Loucy (cell line): ENCODE measurements around the gene PARP3.
"Not testable (repeated sequence)": the region's sequence is repeated elsewhere in the genome, so short reads cannot be mapped to it uniquely, and the experiment has no call there.

Source experiments
- H2AFZ ChIP-seq: fragments of 200-600 bp; sonication (generic); 2 replicates; pipeline ENCODE4 v1.6.0; 2016; ENCODE audit warnings: antibody characterized with exemption, mild to moderate bottlenecking, low read length, moderate library complexity
- H3F3A ChIP-seq: fragments of 200-600 bp; 2 replicates; pipeline ENCODE4 v1.6.0; 2016; ENCODE audit warnings: antibody characterized with exemption, low read depth, mild to moderate bottlenecking
- H3K27me3 ChIP-seq: fragments of 200-600 bp; sonication (generic); 2 replicates; pipeline ENCODE4 v1.6.1; 2014; ENCODE audit warnings: low read length, mild to moderate bottlenecking; ENCODE audit not compliant: insufficient read depth, poor library complexity, severe bottlenecking
- H3K36me3 ChIP-seq: fragments of 200-600 bp; sonication (generic); 2 replicates; pipeline ENCODE4 v1.6.1; 2016; ENCODE audit warnings: low read length; ENCODE audit not compliant: insufficient read depth
- H3K4me1 ChIP-seq: fragments of 200-600 bp; sonication (generic); 2 replicates; pipeline ENCODE4 v1.5.1; 2014; ENCODE audit warnings: low read length, mild to moderate bottlenecking; ENCODE audit not compliant: insufficient read depth, poor library complexity, severe bottlenecking
- H3K4me2 ChIP-seq: fragments of 200-600 bp; sonication (generic); 2 replicates; pipeline ENCODE4 v1.6.0; 2014; ENCODE audit warnings: antibody characterized with exemption, low read length, low read depth, mild to moderate bottlenecking; ENCODE audit not compliant: poor library complexity, severe bottlenecking
- H3K4me3 ChIP-seq: fragments of 200-600 bp; sonication (generic); 2 replicates; pipeline ENCODE4 v1.5.1; 2014; ENCODE audit warnings: low read length, mild to moderate bottlenecking, mixed read lengths; ENCODE audit not compliant: poor library complexity, severe bottlenecking
- H3K79me2 ChIP-seq: fragments of 200-600 bp; sonication (generic); 2 replicates; pipeline ENCODE4 v1.6.1; 2014; ENCODE audit warnings: low read length; ENCODE audit not compliant: insufficient read depth
- H3K9ac ChIP-seq: fragments of 200-600 bp; sonication (generic); 2 replicates; pipeline ENCODE4 v1.6.0; 2014; ENCODE audit warnings: mild to moderate bottlenecking, low read depth, low read length, moderate library complexity; ENCODE audit not compliant: poor library complexity, severe bottlenecking
- H3K9me2 ChIP-seq: fragments of 200-600 bp; sonication (generic); replicated peaks from 2 replicates; pipeline ENCODE4 v1.6.1; 2016; ENCODE audit warnings: low read depth, low read length, mixed read lengths
- H3K9me3 ChIP-seq: fragments of 200-600 bp; sonication (generic); 2 replicates; pipeline ENCODE4 v1.6.1; 2014; ENCODE audit warnings: mild to moderate bottlenecking, antibody characterized with exemption, low read length, low read depth; ENCODE audit not compliant: insufficient read depth
- H4K20me1 ChIP-seq: fragments of 200-600 bp; sonication (generic); 2 replicates; pipeline ENCODE4 v1.6.0; 2014; ENCODE audit warnings: antibody characterized with exemption, low read length, mild to moderate bottlenecking; ENCODE audit not compliant: insufficient read depth, poor library complexity, severe bottlenecking
- CTCF ChIP-seq: fragments of 200-600 bp; sonication (generic); conservative IDR thresholded peaks from 2 replicates; pipeline ENCODE4 v1.5.1; 2014; ENCODE audit warnings: mild to moderate bottlenecking, antibody characterized with exemption, low read length
- EZH2phosphoT487 ChIP-seq: fragments of 200-600 bp; IDR thresholded peaks from 2 replicates; pipeline ENCODE4 v1.6.1; 2018; ENCODE audit warnings: antibody characterized with exemption, mild to moderate bottlenecking, moderate library complexity, borderline replicate concordance

The PARP3 gene

GRCh38 chr3:51921081-51921578, 21.0 kb upstream of the PARP3 start:
- no peaks in the 10 kb centered on the region for H3K79me2 ChIP-seq
- no peaks in the 10 kb centered on the region for H3K36me3 ChIP-seq
- H3F3A ChIP-seq: no peaks in the 10 kb centered on the region
- no peaks in the 10 kb centered on the region for H3K9me2 ChIP-seq
- TF ChIP-seq CTCF (no peak), EZH2phosphoT487 (no peak)
- no peak overlapping the region for H3K4me3 ChIP-seq
- H3K4me2 ChIP-seq: no peak overlapping the region
- no peaks in the 10 kb centered on the region for H4K20me1 ChIP-seq
- no peak overlapping the region for H2AFZ ChIP-seq
- no peak overlapping the region for H3K9ac ChIP-seq
- no peaks in the 10 kb centered on the region for H3K27me3 ChIP-seq
- H3K4me1 ChIP-seq: no peaks in the 10 kb centered on the region
- no peaks in the 10 kb centered on the region for H3K9me3 ChIP-seq

GRCh38 chr3:51927061-51927977, 14.8 kb upstream of the PARP3 start:
- H3K9me3 ChIP-seq: no peaks in the 10 kb centered on the region
- TF ChIP-seq EZH2phosphoT487 (no peak), CTCF (no peak)
- H3K9ac ChIP-seq: no peak overlapping the region
- H3K79me2 ChIP-seq: no peaks in the 10 kb centered on the region
- H3K9me2 ChIP-seq: no peaks in the 10 kb centered on the region
- no peaks in the 10 kb centered on the region for H3F3A ChIP-seq
- H2AFZ ChIP-seq: no peak overlapping the region
- H3K4me2 ChIP-seq: no peak overlapping the region
- H3K27me3 ChIP-seq: no peaks in the 10 kb centered on the region
- H3K36me3 ChIP-seq: no peaks in the 10 kb centered on the region
- H3K4me3 ChIP-seq: no peak overlapping the region
- H3K4me1 ChIP-seq: no peaks in the 10 kb centered on the region
- H4K20me1 ChIP-seq: no peaks in the 10 kb centered on the region

GRCh38 chr3:51928438-51928837, 13.7 kb upstream of the PARP3 start:
- H3K27me3 ChIP-seq: no peaks in the 10 kb centered on the region
- H3F3A ChIP-seq: no peaks in the 10 kb centered on the region
- H3K9ac ChIP-seq: no peak overlapping the region
- no peak overlapping the region for H2AFZ ChIP-seq
- no peaks in the 10 kb centered on the region for H3K9me3 ChIP-seq
- H3K36me3 ChIP-seq: no peaks in the 10 kb centered on the region; the same call in 1 of the 2 replicates
- no peaks in the 10 kb centered on the region for H3K4me1 ChIP-seq
- no peaks in the 10 kb centered on the region for H4K20me1 ChIP-seq
- H3K9me2 ChIP-seq: no peaks in the 10 kb centered on the region
- no peaks in the 10 kb centered on the region for H3K79me2 ChIP-seq
- TF ChIP-seq EZH2phosphoT487 (no peak), CTCF (no peak)
- H3K4me2 ChIP-seq: no peak overlapping the region
- no peak overlapping the region for H3K4me3 ChIP-seq

- H2AFZ ChIP-seq, H3K4me1 ChIP-seq, H3K36me3 ChIP-seq, H3K9me3 ChIP-seq, H3K4me2 ChIP-seq, H3K9ac ChIP-seq, H3K27me3 ChIP-seq, H3K79me2 ChIP-seq, H4K20me1 ChIP-seq, H3K4me3 ChIP-seq, H3F3A ChIP-seq, H3K9me2 ChIP-seq: not testable (repeated sequence)
Measured at GRCh38 chr3:51928981-51929380, 13.2 kb upstream of the PARP3 start.
